Psoas muscle (tissue), 8 donors: ENCODE measurements around the gene RBM17. TPM values are rescaled to one million over a fixed set of nuclear protein-coding genes. Genes with fewer than 3 reads are reported as not detected.

Experiments
- ATAC-seq, 4 donors: fragments of 200-7000 bp; cut with Tn5 transposase; one replicate each; pipeline ENCODE4 v1.9.1; 2020; ENCODE audit warnings: moderate library complexity in 3 of 4, mild to moderate bottlenecking in 2 of 4
- DNase-seq, 2 donors: peaks; one replicate each; pipeline ENCODE4 v3.0.0-alpha.2; 2020
- H3K27ac ChIP-seq: fragments of 200-600 bp; one replicate; pipeline ENCODE4 v1.8.0; 2022
- H3K27me3 ChIP-seq, 3 donors: fragments of 200-600 bp in 1 of 3; one replicate each; pipeline versions ENCODE4 v1.6.1 to v1.8.0; 2013 to 2022; ENCODE audit warnings: low read length in 2 of 3, mild to moderate bottlenecking in 2 of 3, moderate library complexity in 1 of 3; ENCODE audit not compliant: insufficient read depth in 3 of 3
- H3K36me3 ChIP-seq, 2 donors: fragments of 200-600 bp in 1 of 2; one replicate each; pipeline versions ENCODE4 v1.6.1 to v1.8.0; 2013 to 2022; ENCODE audit warnings: low read depth in 1 of 2, mild to moderate bottlenecking in 1 of 2, moderate library complexity in 1 of 2; ENCODE audit not compliant: insufficient read depth in 1 of 2
- H3K4me1 ChIP-seq: fragments of 200-600 bp; one replicate; pipeline ENCODE4 v1.8.0; 2022
- H3K4me3 ChIP-seq: fragments of 200-600 bp; one replicate; pipeline ENCODE4 v1.8.0; 2022; ENCODE audit warnings: mild to moderate bottlenecking
- H3K9me3 ChIP-seq: fragments of 200-600 bp; one replicate; pipeline ENCODE4 v1.8.0; 2022
- WGBS, 3 donors: extraction: QIAGEN DNeasy Blood & Tissue Kit; methylation state at CpG; one replicate each; pipeline versions ENCODE4 v1.1.6 to v1.1.7; 2013; 5-methylcytosine and 5-hydroxymethylcytosine counted together
- intact Hi-C, 2 donors: fragments of 100-400 bp; cut with DNase I; formaldehyde crosslinking; loops; one replicate each; pipeline versions ENCODE4 v1.11.0 to v1.14.2; 2022
- polyA plus RNA-seq, 3 donors: library from polyadenylated mRNA; stranded (reverse); fragments of 200-250 nt; gene quantifications; one replicate each; pipeline ENCODE4 v1.2.3, GENCODE V29; 2013
- total RNA-seq, 4 donors: library from RNA; stranded (reverse); fragmentation: NEBNext Ultra II Directional in 2 of 4; extraction: Animal tissue kit (Norgen Biotek cat#: 25700) in 2 of 4; gene quantifications; one replicate each; pipeline versions ENCODE4 v1.2.1 to v1.2.4, GENCODE V29; 2021 to 2023
- TF ChIP-seq, protein P1 (sequence below): fragments of 200-600 bp; IDR thresholded peaks from one replicate; pipeline ENCODE4 v1.8.0; 2022; ENCODE audit warnings: antibody characterized with exemption
- donor health status: healthy with polysubstance abuse.
- donor health status: DM: no; HTN: no; CAD: no; lungs with moderate emphysema.
- donor health status: Bipolar disorder and iron deficiency.
- donor health status: healthy.
- donor health status: DM: yes; HTN: yes; CAD: no.
- donor health status: DM: no; HTN: no; CAD: no.
- donor health status: DM: no; HTN: no; CAD: no.
- donor health status: DM: yes; HTN: yes; CAD: no.

The RBM17 gene
- total and polyA plus RNA-seq, 7 donors = 74.4 to 157 (median 95.9) TPM

DNA sequence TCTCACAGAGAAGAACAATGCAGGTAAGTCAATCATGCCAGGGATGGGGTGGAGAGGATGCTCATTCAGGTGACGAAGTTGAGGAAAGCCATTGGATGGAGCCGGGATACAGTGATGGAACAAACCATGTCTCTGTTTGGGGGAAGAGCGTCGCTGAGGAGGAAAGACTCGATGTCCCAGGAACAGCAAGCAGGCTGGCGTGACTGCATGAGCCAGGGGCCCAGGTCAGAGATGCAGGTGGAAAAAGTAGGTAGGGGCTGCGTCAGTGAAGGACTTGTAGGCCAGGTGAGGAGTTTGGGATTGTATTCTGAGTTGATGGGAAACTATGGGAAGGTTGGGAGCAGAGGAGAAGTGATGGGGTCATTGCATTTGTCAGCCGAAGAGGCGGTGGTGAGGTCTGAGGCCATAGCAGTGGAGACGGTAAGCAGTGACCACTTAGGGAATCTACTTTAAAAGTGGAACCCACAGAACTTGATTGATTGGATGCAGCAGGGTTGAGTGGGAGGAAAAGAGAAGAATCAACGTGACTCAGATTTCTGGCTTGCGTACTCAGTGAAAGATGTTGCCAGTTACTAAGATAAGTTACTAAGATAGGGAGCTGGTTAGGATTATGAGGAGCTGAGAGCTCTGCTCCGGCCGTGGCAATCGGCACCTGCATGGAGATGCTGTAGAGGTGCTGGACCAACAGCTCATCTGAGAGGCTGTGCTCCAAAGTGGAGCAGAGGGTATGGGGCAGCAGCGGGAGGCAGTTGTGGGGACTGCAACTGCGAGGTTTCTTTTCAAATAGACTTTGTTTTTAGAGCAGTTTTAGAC, 14.1 kb upstream of the RBM17 start:
- TF ChIP-seq, protein P1, sequence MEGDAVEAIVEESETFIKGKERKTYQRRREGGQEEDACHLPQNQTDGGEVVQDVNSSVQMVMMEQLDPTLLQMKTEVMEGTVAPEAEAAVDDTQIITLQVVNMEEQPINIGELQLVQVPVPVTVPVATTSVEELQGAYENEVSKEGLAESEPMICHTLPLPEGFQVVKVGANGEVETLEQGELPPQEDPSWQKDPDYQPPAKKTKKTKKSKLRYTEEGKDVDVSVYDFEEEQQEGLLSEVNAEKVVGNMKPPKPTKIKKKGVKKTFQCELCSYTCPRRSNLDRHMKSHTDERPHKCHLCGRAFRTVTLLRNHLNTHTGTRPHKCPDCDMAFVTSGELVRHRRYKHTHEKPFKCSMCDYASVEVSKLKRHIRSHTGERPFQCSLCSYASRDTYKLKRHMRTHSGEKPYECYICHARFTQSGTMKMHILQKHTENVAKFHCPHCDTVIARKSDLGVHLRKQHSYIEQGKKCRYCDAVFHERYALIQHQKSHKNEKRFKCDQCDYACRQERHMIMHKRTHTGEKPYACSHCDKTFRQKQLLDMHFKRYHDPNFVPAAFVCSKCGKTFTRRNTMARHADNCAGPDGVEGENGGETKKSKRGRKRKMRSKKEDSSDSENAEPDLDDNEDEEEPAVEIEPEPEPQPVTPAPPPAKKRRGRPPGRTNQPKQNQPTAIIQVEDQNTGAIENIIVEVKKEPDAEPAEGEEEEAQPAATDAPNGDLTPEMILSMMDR = no peak
- H3K4me1 ChIP-seq = no peaks in the 10 kb centered on the region
- intact Hi-C loops = no loop called here
- 73 to 78% (median 74%) methylated on average over 17 of the region's 17 CpGs for WGBS, 3 donors
- peaks cover 0 to 12% (median 0%) of the 10 kb centered on the region in 3 donors for H3K27me3 ChIP-seq
- no peak overlapping the region for H3K4me3 ChIP-seq
- H3K36me3 ChIP-seq = no peaks in the 10 kb centered on the region
- no peaks in the 10 kb centered on the region for H3K9me3 ChIP-seq
- no peak for DNase-seq
- no peak for ATAC-seq
- no peak overlapping the region for H3K27ac ChIP-seq

DNA sequence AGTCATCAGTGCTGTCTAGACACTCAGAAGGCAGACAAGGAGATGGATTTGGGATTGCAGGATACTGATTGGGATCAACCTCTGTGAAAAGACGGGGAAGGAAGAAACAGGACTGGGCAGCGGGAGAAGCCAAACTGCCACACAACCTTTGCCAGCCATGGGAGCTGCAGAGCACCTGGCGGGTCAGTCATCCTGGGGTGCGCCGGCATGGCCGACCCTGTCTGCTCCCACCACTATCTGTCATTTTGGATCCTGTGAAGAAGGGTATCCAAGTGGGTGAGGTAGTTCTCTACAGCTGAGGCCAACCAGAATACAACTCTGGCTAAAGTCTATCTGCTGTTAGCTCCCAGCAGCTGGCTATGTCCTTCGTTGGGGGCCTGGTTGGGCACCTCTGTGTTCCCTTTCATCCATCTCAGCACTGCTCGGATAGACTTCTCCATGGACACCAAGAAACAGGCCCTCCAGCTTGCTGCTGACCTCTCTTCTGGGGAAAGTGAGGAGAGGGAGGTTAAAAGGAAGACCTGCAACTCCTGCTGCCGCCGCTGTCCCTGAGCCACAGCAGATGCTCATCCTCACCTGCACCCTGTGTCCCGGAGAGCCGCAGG, 11.7 kb upstream of the RBM17 start:
- Histone ChIP-seq H3K27ac (no peak overlapping the region), H3K36me3 (no peaks in the 10 kb centered on the region), H3K4me3 (no peak overlapping the region), H3K27me3 (peaks cover 0 to 12% (median 0%) of the 10 kb centered on the region in 3 donors), H3K4me1 (no peaks in the 10 kb centered on the region), H3K9me3 (no peaks in the 10 kb centered on the region)
- ATAC-seq = no peak
- intact Hi-C loops = no loop called here
- TF ChIP-seq, protein P1 = no peak
- WGBS, 3 donors = 74 to 87% (median 77%) methylated on average over 12 of the region's 12 CpGs
- no peak for DNase-seq

DNA sequence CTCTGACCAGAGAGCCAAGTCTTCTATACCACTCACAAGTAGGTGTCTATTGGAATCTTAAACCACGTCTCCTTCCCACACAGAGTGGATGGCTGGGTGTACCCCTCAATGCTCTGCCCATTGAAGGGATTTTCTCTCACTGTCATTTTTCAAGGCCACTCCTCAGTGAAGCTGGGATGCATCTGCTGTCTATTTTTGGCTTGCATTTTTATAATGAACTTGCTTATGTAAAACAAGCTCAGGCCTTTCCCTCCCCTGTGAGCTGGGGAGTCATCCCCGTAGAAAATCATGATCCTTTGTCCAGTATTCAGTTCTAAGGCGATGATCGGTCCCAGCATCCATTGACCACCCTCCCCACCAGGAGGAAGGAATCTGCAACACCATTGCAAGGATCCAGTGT, 9.8 kb upstream of the RBM17 start:
- 73 to 95% (median 81%) methylated on average over 4 of the region's 4 CpGs for WGBS, 3 donors
- DNase-seq (no peak), ATAC-seq (no peak)
- no peak overlapping the region for H3K27ac ChIP-seq
- no peaks in the 10 kb centered on the region for H3K9me3 ChIP-seq
- TF ChIP-seq, protein P1 = no peak
- H3K27me3 ChIP-seq = peaks cover 0 to 27% (median 0%) of the 10 kb centered on the region in 3 donors
- no peaks in the 10 kb centered on the region for H3K36me3 ChIP-seq
- H3K4me1 ChIP-seq = peaks cover 4% of the 10 kb centered on the region
- H3K4me3 ChIP-seq = no peak overlapping the region
- intact Hi-C loops = no loop called here

DNA sequence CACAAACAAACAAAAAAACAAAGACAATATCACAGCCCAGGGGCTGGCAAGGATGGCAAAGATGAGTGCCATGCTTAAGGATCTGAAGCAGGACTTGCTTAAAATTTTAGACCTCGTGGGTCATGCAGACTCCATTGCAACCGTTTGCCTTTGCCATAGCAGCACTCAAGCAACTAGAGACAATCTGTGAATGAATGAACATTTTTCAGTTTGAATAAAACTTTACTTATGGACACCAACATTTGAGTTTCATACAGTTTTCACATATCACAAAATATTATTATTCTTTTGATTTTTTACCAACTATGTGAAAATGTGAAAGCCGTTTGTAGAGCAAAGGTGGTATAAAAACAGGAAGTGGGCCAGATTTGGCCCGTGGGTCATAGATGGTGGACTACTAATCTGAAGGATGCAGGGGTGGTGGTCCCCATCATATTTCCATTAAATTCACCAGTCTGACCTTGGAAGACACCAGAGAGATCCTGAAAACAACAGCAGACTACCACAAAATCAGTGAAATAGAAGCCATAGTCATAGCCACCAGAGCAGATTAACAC, 8.3 kb upstream of the RBM17 start:
- WGBS, 3 donors = 78 to 87% (median 86%) methylated on average over 4 of the region's 4 CpGs
- Histone ChIP-seq H3K4me1 (peaks cover 4% of the 10 kb centered on the region), H3K36me3 (no peaks in the 10 kb centered on the region), H3K27me3 (peaks cover 0 to 27% (median 0%) of the 10 kb centered on the region in 3 donors), H3K4me3 (no peak overlapping the region), H3K27ac (no peak overlapping the region), H3K9me3 (no peaks in the 10 kb centered on the region)
- ATAC-seq = no peak
- intact Hi-C loops = loop anchor here in 1 of 2 donors (5.0 kb wide), 1 partner anchor 63 kb away; no protein-coding TSS in a partner anchor
- TF ChIP-seq, protein P1 = no peak
- no peak for DNase-seq
